Kidney epithelial cell (primary cell): ENCODE results near the gene HJV. TPM values are rescaled to one million over a fixed set of nuclear protein-coding genes. Genes with fewer than 3 reads are reported as not detected.

Experiments
- DNase-seq: peaks from one replicate; pipeline ENCODE4 v3.0.0-alpha.2; 2010; ENCODE audit warnings: low read depth
- H3K27me3 ChIP-seq: 2 replicates; pipeline ENCODE4 v1.6.0; 2011; ENCODE audit warnings: low read length; ENCODE audit not compliant: control insufficient read depth, insufficient read depth
- H3K36me3 ChIP-seq: 2 replicates; pipeline ENCODE4 v1.5.1; 2011; ENCODE audit warnings: low read length; ENCODE audit not compliant: control insufficient read depth, insufficient read depth
- H3K4me3 ChIP-seq: 2 replicates; pipeline ENCODE4 v1.5.1; 2011; ENCODE audit warnings: low read depth, mild to moderate bottlenecking, control low read depth, low read length
- total RNA-seq: library from RNA; depleted of rRNA; stranded (reverse); fragments of >200 nt; gene quantifications from 2 replicates; pipeline ENCODE4 v1.2.3, GENCODE V29; 2015
- TF ChIP-seq, protein P1 (sequence below): IDR thresholded peaks from 2 replicates; pipeline ENCODE4 v1.5.1; 2011; ENCODE audit warnings: mild to moderate bottlenecking, moderate library complexity, low read length, control low read depth, inconsistent platforms; ENCODE audit not compliant: insufficient read depth, poor library complexity, severe bottlenecking

Gene HJV
- total RNA-seq, 1 donor from 2014 or later, result not detected

DNA sequence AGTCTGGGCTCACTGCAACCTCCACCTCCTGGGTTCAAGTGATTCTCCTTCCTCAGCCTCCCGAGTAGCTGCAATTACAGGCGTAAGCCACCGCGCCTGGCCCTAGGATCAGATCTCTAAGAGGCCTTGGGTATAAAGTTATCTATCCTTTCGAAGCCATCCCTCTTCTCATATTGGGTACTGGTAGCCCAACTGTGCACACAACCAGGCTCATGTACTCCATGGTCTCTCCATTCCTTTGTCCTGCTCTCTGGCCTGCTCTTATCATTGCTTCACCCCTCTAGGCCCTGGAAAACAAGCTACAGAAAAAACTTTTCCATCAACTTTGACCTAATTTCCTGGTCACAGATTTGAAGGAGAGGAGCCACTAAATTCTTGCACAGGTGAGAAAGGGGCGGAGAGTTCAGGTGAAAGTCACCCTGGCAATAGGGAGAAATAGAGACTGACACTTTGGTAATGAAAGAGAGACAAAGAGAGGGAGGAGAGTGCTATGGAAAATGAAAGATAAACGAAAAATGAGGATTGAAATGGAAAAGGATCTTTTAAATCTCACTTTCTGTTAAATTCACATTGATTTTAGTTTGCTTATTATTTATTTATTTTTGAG, 31.2 kb downstream of the HJV start:
- no peaks in the 10 kb centered on the region for H3K27me3 ChIP-seq
- peaks cover 9% of the 10 kb centered on the region for H3K36me3 ChIP-seq
- TF ChIP-seq, protein P1, sequence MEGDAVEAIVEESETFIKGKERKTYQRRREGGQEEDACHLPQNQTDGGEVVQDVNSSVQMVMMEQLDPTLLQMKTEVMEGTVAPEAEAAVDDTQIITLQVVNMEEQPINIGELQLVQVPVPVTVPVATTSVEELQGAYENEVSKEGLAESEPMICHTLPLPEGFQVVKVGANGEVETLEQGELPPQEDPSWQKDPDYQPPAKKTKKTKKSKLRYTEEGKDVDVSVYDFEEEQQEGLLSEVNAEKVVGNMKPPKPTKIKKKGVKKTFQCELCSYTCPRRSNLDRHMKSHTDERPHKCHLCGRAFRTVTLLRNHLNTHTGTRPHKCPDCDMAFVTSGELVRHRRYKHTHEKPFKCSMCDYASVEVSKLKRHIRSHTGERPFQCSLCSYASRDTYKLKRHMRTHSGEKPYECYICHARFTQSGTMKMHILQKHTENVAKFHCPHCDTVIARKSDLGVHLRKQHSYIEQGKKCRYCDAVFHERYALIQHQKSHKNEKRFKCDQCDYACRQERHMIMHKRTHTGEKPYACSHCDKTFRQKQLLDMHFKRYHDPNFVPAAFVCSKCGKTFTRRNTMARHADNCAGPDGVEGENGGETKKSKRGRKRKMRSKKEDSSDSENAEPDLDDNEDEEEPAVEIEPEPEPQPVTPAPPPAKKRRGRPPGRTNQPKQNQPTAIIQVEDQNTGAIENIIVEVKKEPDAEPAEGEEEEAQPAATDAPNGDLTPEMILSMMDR, result no peak
- no peak for DNase-seq
- no peak overlapping the region for H3K4me3 ChIP-seq

GRCh38 chr1:145988773-145989172, 32.8 kb downstream of the HJV start:
- no peak overlapping the region for H3K4me3 ChIP-seq
- TF ChIP-seq, protein P1, result no peak
- peaks cover 3% of the 10 kb centered on the region for H3K36me3 ChIP-seq
- no peak for DNase-seq
- no peaks in the 10 kb centered on the region for H3K27me3 ChIP-seq

DNA sequence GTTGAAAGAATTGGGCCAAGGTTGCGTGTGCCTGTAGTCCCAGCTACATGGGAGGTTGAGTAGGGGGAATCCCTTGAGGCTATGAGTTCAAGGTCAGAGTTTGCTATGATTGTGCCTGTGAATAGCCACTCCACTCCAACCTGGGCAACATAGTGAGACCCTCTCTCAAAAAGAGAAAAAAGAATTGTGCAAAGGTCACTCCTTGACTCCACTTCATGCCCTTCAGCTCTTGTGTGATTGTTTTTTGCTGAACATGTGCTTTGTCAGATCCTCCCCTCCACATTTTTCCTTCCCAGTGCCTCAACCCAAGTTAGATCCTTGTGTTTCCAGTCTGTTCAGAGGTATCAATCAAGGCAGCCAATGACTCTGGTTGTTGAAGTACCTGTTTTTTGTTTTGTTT, 33.6 kb downstream of the HJV start:
- Histone ChIP-seq H3K36me3 (peaks cover 1% of the 10 kb centered on the region), H3K27me3 (no peaks in the 10 kb centered on the region), H3K4me3 (no peak overlapping the region)
- TF ChIP-seq, protein P1, result no peak
- DNase-seq, result no peak

GRCh38 chr1:145986551-145986950, 35.0 kb downstream of the HJV start:
- TF ChIP-seq, protein P1, result no peak
- no peak for DNase-seq
- H3K4me3 ChIP-seq, result no peak overlapping the region
- H3K36me3 ChIP-seq, result no peaks in the 10 kb centered on the region
- H3K27me3 ChIP-seq, result no peaks in the 10 kb centered on the region

GRCh38 chr1:145985502-145986439, 35.8 kb downstream of the HJV start:
- TF ChIP-seq, protein P1, result no peak
- no peaks in the 10 kb centered on the region for H3K27me3 ChIP-seq
- no peaks in the 10 kb centered on the region for H3K36me3 ChIP-seq
- no peak overlapping the region for H3K4me3 ChIP-seq
- DNase-seq, result no peak

DNA sequence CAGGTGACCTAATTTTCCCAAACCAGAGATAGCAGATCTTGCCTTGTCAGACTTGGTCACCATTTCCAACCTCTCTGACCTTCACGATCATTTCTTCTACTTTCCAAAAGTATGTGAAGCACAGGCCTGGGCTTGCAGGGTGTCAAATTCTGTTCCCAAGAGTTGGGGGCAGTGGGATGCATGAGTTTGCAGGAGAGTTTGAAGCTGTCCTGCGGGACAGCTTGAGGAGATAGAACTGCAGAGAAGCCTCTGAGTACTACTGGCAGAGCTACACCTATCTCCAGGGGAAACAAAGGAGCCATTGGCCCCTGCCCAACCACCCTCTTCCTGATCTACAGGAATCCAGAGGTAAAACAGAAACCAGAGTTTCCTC, 36.4 kb downstream of the HJV start:
- DNase-seq, result no peak
- no peaks in the 10 kb centered on the region for H3K36me3 ChIP-seq
- TF ChIP-seq, protein P1, result no peak
- no peak overlapping the region for H3K4me3 ChIP-seq
- H3K27me3 ChIP-seq, result no peaks in the 10 kb centered on the region
